Colonic mucosa (tissue), 4 donors: ENCODE measurements around the gene DSTYK. TPM values are rescaled to one million over a fixed set of nuclear protein-coding genes. Genes with fewer than 3 reads are reported as not detected.

Source experiments
- DNase-seq: peaks from one replicate; pipeline ENCODE4 v3.0.0-alpha.2; 2020
- H3K27ac ChIP-seq: fragments of 200-600 bp; one replicate; pipeline ENCODE4 v1.8.0; 2021
- H3K27me3 ChIP-seq: fragments of 200-600 bp; one replicate; pipeline ENCODE4 v1.8.0; 2021
- H3K36me3 ChIP-seq: fragments of 200-600 bp; one replicate; pipeline ENCODE4 v1.8.0; 2021
- H3K4me1 ChIP-seq: fragments of 200-600 bp; one replicate; pipeline ENCODE4 v1.8.0; 2021; ENCODE audit warnings: mild to moderate bottlenecking
- H3K4me3 ChIP-seq: fragments of 200-600 bp; one replicate; pipeline ENCODE4 v1.8.0; 2021
- H3K9ac ChIP-seq, 2 donors: one replicate each; pipeline ENCODE4 v1.7.0; 2013; ENCODE audit warnings: control low read depth in 2 of 2, low read depth in 2 of 2, low read length in 2 of 2
- H3K9me3 ChIP-seq: fragments of 200-600 bp; one replicate; pipeline ENCODE4 v1.8.0; 2021
- CTCF ChIP-seq: fragments of 200-600 bp; IDR thresholded peaks from one replicate; pipeline ENCODE4 v1.8.0; 2022; ENCODE audit warnings: antibody characterized with exemption, mild to moderate bottlenecking
- intact Hi-C: fragments of 100-400 bp; cut with DNase I; formaldehyde crosslinking; loops from one replicate; pipeline ENCODE4 v1.14.1; 2022
- total RNA-seq, 2 donors: library from RNA; stranded (reverse); fragmentation: NEBNext Ultra II Directional in 1 of 2; extraction: Animal tissue kit (Norgen Biotek cat#: 25700) in 1 of 2; gene quantifications; one replicate each; pipeline ENCODE4 v1.2.1, GENCODE V29; 2021
- donor health status: healthy.
- donor health status: DM: no; HTN: no; CAD: no.
- donor health status: DM: no; HTN: no; CAD: no.

DSTYK gene
- total RNA-seq, 2 donors from 2014 or later: 4.5 to 5.7 TPM

- no peak for TF ChIP-seq CTCF
- Histone ChIP-seq H3K27ac (no peak overlapping the region), H3K4me1 (no peaks in the 10 kb centered on the region), H3K9me3 (no peaks in the 10 kb centered on the region), H3K9ac (no peak overlapping the region), H3K36me3 (no peaks in the 10 kb centered on the region), H3K4me3 (no peak overlapping the region), H3K27me3 (no peaks in the 10 kb centered on the region)
- intact Hi-C loops: no loop called here
- no peak for DNase-seq
Measured at GRCh38 chr1:205129447-205130029, 82.0 kb downstream of the DSTYK start.

GRCh38 chr1:205128050-205128449 is 83.5 kb downstream of the DSTYK start:
- Histone ChIP-seq H3K27me3 (no peaks in the 10 kb centered on the region), H3K9ac (no peak overlapping the region), H3K9me3 (no peaks in the 10 kb centered on the region), H3K4me1 (peaks cover under 1% of the 10 kb centered on the region), H3K27ac (no peak overlapping the region), H3K4me3 (no peak overlapping the region), H3K36me3 (no peaks in the 10 kb centered on the region)
- no peak for TF ChIP-seq CTCF
- no peak for DNase-seq
- intact Hi-C loops: no loop called here

GRCh38 chr1:205127646-205128045 is 83.9 kb downstream of the DSTYK start:
- H3K9me3 ChIP-seq: no peaks in the 10 kb centered on the region
- H3K9ac ChIP-seq: no peak overlapping the region
- H3K4me3 ChIP-seq: no peak overlapping the region
- H3K36me3 ChIP-seq: no peaks in the 10 kb centered on the region
- DNase-seq: no peak
- no peak overlapping the region for H3K27ac ChIP-seq
- intact Hi-C loops: no loop called here
- TF ChIP-seq CTCF: no peak
- peaks cover 4% of the 10 kb centered on the region for H3K4me1 ChIP-seq
- no peaks in the 10 kb centered on the region for H3K27me3 ChIP-seq

- H3K9ac ChIP-seq: no peak overlapping the region
- no peaks in the 10 kb centered on the region for H3K36me3 ChIP-seq
- no peaks in the 10 kb centered on the region for H3K9me3 ChIP-seq
- H3K4me3 ChIP-seq: no peak overlapping the region
- DNase-seq: no peak
- H3K27ac ChIP-seq: no peak overlapping the region
- H3K4me1 ChIP-seq: peaks cover 4% of the 10 kb centered on the region
- no peak for TF ChIP-seq CTCF
- no peaks in the 10 kb centered on the region for H3K27me3 ChIP-seq
- intact Hi-C loops: no loop called here
Measured at GRCh38 chr1:205124726-205125125, 86.8 kb downstream of the DSTYK start.

GRCh38 chr1:205122489-205122882 is 89.0 kb downstream of the DSTYK start:
- H3K4me3 ChIP-seq: peak overlapping the region; percentile 79
- H3K9ac ChIP-seq: peak overlapping the region; percentile 41 to 86
- no peaks in the 10 kb centered on the region for H3K36me3 ChIP-seq
- no peaks in the 10 kb centered on the region for H3K27me3 ChIP-seq
- no peak for DNase-seq
- peak overlapping the region; percentile 83 for H3K27ac ChIP-seq
- intact Hi-C loops: no loop called here
- H3K4me1 ChIP-seq: peaks cover 4% of the 10 kb centered on the region
- H3K9me3 ChIP-seq: no peaks in the 10 kb centered on the region
- no peak for TF ChIP-seq CTCF
